ENCODE data around the gene PCDHGC5.

PCDHGC5 gene

DNA sequence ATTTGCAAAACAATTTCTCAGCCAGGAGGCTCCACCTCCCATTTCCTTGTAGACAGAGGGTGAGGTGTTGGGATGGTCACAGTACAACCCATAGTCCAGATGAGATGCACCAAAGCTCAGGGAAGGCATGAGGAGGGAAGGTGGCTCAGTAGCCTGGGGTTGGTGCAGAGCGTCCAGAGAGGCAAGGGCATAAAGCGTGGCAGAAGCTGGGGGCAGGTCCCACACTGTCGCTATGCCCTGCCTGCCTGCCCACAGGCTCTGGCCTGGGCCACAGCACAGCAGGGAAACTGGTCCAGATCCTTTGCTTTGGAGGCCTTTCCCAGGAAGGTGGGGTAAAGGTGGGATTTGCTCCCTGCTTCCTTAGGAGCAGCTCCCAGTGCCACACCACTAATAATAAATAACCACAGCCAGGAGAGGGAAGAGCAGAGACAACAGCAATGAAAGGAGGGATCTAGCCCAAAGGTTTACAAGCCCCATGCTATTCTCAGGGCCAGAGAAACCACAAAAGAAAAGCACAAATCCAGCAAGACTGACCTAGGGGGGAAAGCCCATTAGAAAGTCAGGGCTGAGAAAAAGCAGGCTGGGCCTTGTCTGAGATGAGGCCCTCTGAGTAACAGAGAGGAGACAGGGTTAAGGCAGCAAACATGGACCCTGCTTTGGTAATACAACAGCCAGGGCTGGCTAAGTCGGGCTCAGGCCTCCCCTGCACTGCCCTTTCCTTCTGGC, 27.2 kb downstream of the PCDHGC5 start:
- TF ChIP-seq, protein P1, sequence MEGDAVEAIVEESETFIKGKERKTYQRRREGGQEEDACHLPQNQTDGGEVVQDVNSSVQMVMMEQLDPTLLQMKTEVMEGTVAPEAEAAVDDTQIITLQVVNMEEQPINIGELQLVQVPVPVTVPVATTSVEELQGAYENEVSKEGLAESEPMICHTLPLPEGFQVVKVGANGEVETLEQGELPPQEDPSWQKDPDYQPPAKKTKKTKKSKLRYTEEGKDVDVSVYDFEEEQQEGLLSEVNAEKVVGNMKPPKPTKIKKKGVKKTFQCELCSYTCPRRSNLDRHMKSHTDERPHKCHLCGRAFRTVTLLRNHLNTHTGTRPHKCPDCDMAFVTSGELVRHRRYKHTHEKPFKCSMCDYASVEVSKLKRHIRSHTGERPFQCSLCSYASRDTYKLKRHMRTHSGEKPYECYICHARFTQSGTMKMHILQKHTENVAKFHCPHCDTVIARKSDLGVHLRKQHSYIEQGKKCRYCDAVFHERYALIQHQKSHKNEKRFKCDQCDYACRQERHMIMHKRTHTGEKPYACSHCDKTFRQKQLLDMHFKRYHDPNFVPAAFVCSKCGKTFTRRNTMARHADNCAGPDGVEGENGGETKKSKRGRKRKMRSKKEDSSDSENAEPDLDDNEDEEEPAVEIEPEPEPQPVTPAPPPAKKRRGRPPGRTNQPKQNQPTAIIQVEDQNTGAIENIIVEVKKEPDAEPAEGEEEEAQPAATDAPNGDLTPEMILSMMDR (IDR thresholded peaks at IDR 0.05; ENCODE audit: extremely low read depth, insufficient read depth, missing control alignments) = no peak
- in situ Hi-C loops (cut with MboI; ENCODE audit: low pct_unique_long_range_greater_than_20kb, low sequenced_read_pairs, unreplicated experiment) = no loop called here
- peak; percentile 21 for DNase-seq (ENCODE audit: low spot score)

DNA sequence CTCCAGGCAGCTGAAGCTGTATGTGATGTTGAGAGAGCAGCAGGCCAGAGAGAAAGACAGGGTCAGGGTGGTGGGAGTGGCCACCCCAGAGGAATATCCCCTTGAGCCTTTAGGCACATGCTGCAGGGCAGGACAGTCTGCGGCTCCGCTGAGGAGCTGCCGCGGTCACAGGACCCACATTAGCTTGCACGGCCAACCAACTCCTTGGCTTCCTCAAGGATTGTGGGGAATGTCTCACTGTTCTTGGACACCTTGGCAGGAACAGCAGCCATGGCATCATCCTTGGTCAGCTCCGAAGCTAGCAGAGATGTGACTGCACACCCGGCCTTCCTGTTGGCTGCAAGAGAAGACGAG, 27.8 kb downstream of the PCDHGC5 start:
- in situ Hi-C loops (cut with MboI; ENCODE audit: low pct_unique_long_range_greater_than_20kb, low sequenced_read_pairs, unreplicated experiment) = no loop called here
- TF ChIP-seq, protein P1 (IDR thresholded peaks at IDR 0.05; ENCODE audit: extremely low read depth, insufficient read depth, missing control alignments) = no peak
- DNase-seq (ENCODE audit: low spot score) = no peak

DNA sequence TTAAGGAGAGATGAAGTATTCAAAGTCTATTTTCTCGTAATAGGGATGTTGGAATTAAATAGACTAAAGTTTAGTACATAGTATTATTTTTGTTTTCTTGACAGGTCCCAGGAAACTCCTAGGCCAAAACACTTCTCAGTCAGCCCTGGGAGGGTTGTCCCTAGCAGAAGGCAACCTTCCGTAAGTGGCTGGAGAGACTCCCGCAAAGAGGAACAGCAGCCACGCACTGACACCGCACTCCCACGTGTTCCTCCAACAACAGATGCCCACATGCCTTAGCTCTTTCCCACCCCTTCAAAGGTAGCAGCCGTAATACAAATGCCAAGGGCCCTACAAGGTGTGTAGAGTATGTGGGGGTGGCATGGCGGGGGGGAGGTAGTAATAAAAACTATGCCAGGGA, 28.4 kb downstream of the PCDHGC5 start:
- in situ Hi-C loops (cut with MboI; ENCODE audit: low pct_unique_long_range_greater_than_20kb, low sequenced_read_pairs, unreplicated experiment) = no loop called here
- DNase-seq (ENCODE audit: low spot score) = no peak
- TF ChIP-seq, protein P1 (IDR thresholded peaks at IDR 0.05; ENCODE audit: extremely low read depth, insufficient read depth, missing control alignments) = no peak

DNA sequence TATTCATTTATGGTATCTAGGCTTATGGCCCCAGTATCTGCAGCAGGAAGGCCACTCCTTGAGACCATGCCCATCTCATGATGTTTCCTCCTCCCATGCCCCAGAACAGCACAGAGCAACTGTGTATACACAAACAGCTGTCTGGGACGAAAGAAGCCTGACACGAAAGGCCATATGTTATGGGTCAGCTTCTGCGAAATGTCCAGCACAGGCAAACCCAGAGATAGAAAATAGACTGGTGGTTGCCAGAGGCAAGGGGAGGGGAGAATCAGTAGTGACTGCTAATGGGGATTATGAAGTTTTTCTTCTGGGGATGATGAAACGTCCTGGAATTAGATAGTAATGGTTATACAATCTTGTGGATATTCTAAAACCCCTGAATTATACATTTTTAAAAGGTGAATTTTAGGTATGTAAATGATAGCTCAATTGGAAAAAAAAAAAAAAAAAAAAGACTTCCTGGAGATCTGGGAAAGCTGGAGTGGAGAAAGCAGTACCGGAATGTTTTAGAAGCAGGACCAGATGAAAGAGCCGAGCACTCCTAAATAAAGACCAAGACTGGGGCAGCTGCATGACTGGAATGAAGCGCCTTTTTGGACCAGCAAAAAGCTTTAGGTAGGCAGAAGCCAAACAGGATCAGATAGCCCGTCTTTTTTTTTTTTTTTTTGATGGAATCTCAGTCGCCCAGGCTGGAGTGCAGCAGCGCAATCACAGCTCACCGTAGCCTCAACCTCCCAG, 29.2 kb downstream of the PCDHGC5 start:
- in situ Hi-C loops (cut with MboI; ENCODE audit: low pct_unique_long_range_greater_than_20kb, low sequenced_read_pairs, unreplicated experiment) = no loop called here
- DNase-seq (ENCODE audit: low spot score) = no peak
- TF ChIP-seq, protein P1 (IDR thresholded peaks at IDR 0.05; ENCODE audit: extremely low read depth, insufficient read depth, missing control alignments) = no peak

DNA sequence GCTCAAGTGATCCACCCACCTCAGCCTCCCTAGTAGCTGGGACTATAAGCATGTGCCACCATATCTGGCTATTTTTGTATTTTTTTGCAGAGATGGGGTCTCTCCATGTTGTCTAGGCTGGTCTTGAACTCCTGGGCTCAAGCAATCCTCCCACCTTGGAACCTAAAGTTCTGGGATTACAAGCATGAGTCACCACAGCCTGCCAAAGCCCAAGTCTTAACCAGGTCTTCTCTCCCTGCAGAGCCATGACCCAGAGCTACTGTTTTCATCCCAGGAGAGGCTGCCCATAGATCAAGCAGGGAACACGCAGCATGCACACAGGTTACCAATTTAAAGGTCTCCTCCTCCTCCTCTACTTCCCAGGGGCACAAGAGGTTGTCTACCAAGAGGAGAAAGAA, 29.7 kb downstream of the PCDHGC5 start:
- TF ChIP-seq, protein P1 (IDR thresholded peaks at IDR 0.05; ENCODE audit: extremely low read depth, insufficient read depth, missing control alignments) = no peak
- no peak for DNase-seq (ENCODE audit: low spot score)
- in situ Hi-C loops (cut with MboI; ENCODE audit: low pct_unique_long_range_greater_than_20kb, low sequenced_read_pairs, unreplicated experiment) = no loop called here

DNA sequence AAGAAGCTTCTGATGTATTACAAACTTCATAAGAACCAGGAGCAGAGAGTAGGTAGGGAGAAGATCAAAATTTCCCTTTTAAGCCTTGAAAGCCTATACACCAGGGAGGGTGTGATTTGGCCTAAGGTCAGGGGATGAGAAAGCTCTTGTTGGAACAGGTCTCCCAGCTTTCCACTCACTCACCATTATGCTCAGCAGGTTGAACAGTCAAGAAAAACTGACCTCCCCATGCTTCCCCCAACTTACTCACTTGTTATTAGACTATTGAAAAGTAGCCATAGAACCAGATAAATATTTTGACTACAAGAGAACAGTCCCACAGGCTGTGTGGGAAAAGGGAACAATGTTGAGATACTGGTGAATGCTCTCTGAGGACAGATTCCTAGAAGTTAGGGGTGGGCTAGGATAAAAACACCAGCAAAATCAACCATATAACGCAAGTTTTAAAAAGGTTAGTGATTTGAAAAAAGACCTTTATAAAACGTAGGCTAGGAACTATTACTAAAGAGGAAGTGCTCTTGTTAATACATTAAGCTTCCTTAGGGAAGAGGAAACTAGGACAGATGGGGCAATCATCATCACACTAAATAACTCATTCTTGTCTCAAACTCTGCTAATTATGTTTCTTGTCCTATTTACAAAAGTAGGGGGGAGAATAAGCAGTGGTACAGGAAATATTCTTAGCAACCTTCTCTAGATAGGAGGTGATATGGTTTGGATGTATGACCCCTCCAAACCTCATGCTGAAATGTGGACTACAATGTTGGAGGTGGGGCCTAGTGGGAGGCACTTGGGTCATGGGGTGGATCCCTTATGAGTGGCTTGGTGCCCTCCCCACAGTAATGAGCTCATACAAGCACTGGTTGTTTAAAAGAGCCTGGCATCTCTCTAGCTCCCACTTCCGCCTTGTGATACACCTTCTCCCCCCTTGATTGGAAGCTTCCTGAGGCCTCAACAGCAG, 31.0 kb downstream of the PCDHGC5 start:
- in situ Hi-C loops (cut with MboI; ENCODE audit: low pct_unique_long_range_greater_than_20kb, low sequenced_read_pairs, unreplicated experiment) = no loop called here
- no peak for DNase-seq (ENCODE audit: low spot score)
- TF ChIP-seq, protein P1 (IDR thresholded peaks at IDR 0.05; ENCODE audit: extremely low read depth, insufficient read depth, missing control alignments) = no peak

Measured in GM13977 (cell line).